Measurements from ENCODE around the gene ZNF618.

- TF ChIP-seq CTCF (optimal IDR thresholded peaks at IDR 0.05 in 1 of 3, IDR thresholded peaks at IDR 0.05 in 1 of 3, conservative IDR thresholded peaks at IDR 0.05 in 1 of 3; ENCODE audit: extremely low read depth in 1 of 3, insufficient read depth in 2 of 3, low read length in 3 of 3) (no peak), EZH2 (IDR thresholded peaks at IDR 0.05; ENCODE audit: low read length) (no peak)
Observed at GRCh38 chr9:114046875-114047274, 170.8 kb downstream of the ZNF618 start.
